HT1080 (cell line): ENCODE results near the gene TP53AIP1. TPM values are rescaled to one million over a fixed set of nuclear protein-coding genes. Genes with fewer than 3 reads are reported as not detected.

ENCODE experiments used
- DNase-seq: peaks from one replicate; pipeline ENCODE4 v3.0.0-alpha.2; 2015; ENCODE audit warnings: low read depth
- total RNA-seq: library from RNA; depleted of rRNA; stranded (reverse); fragments of >200 nt; shearing (Covaris generic); gene quantifications from 2 replicates; pipeline ENCODE4 v1.2.3, GENCODE V29; 2014

Gene TP53AIP1
- total RNA-seq, 1 experiment from 2014 or later: not detected

DNA sequence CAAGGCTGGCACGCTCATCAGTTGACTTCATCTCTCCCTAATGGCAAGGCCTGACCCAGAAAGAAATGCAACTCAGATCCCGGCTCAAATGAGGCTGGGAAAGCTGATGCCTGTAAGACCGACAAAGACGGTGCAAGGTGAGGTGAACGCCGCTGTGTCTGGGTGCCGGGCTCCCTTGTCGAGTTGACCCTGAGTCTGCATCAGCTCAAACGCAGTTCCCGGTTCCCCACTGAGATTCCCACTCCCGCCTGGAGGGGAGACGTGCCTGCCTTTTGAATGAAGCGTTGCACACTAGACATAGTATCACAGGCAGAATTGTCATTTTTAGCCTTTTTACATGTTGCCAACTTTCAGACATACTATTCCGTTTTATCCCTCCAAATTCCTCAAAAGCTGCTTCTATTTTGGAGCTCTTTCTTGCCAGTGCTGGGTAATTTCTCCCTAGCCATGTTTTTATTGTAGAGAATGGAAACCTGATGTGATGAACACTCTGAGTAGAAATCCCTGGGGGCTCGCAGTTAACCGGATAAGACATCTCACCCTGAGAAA, 831 bp upstream of the TP53AIP1 start:
- no peak for DNase-seq

- DNase-seq: no peak
Measured at GRCh38 chr11:128942272-128942612, 429 bp downstream of the TP53AIP1 start.

GRCh38 chr11:128941573-128942271, 949 bp downstream of the TP53AIP1 start:
- no peak for DNase-seq

GRCh38 chr11:128941110-128941509, 1.6 kb downstream of the TP53AIP1 start:
- DNase-seq: no peak

- no peak for DNase-seq
Measured at GRCh38 chr11:128940603-128941002, 2.1 kb downstream of the TP53AIP1 start.

DNA sequence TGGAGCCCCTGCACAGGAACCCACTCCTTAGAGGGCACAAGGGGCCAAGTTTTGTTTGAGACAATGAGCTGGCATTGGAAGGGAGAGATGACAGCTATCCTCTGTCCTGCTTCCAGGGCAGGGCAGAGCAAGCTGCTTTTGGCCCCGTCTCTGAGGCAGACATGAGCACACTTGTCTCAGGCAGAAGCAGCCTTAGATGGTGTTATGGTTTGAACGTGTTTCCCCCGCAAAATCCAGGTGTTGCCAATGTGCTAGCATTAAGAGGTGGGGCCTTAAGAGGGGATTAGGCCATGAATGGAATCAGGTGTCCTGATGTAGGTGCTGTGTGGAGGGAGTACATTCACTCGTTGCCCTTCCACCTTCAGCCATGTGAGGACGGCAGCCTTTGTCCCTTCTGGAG, 2.5 kb downstream of the TP53AIP1 start:
- DNase-seq: no peak

GRCh38 chr11:128939591-128939990, 3.1 kb downstream of the TP53AIP1 start:
- DNase-seq: no peak

DNA sequence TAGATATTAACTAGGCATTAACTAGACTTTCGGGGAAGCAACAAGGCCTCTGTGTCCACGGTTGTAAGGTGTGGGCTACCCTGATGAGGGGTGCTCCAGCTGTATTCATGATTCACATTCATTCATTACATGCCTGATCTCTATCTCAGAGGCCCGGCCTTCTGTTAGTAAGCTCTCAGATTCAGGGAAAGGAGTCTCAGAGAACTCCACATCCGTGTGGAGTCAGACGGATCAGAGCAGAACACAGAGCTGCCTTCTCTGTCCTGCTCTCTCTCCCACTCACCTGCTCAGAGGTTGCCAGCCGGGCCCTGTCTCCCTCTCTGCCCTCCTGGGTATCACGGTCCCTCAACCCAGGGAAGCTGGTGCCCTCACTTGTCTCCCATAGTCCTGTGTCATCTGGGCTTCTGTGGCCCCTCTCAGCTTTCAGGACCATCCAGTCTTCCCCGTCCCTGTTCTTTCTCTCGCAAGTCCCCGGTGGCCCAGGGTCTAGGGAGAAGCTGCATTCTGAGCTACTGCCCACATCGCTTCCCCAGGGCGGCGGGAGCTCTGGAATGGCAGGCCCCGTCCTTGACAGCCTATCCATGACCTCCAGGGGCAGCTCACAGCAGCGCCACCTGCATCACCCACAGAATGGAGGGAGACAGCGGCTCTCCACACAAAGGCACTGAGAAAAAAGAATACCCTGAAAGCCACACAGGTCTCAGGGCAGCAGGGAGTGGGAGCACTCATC, 4.3 kb downstream of the TP53AIP1 start:
- no peak for DNase-seq

DNA sequence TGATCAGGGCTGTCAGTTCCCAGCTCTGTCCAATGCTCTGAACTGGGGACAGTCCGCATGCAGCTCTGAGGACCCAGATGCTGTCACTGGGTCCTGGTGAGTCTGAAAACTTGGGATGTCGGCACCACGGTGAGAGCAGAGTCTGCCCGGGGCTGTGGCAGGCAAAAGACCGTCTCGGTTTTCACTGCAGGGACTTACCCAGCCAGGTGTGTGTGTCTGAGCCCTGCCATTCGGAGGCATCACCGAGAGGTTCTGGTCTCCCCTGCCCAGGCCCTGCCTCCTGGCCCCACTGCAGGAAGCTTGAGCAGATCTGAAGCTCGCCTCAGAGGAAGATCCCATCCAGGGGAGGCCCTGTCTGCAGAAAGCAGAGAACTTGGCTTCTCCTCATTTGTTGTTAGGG, 5.2 kb downstream of the TP53AIP1 start:
- no peak for DNase-seq

DNA sequence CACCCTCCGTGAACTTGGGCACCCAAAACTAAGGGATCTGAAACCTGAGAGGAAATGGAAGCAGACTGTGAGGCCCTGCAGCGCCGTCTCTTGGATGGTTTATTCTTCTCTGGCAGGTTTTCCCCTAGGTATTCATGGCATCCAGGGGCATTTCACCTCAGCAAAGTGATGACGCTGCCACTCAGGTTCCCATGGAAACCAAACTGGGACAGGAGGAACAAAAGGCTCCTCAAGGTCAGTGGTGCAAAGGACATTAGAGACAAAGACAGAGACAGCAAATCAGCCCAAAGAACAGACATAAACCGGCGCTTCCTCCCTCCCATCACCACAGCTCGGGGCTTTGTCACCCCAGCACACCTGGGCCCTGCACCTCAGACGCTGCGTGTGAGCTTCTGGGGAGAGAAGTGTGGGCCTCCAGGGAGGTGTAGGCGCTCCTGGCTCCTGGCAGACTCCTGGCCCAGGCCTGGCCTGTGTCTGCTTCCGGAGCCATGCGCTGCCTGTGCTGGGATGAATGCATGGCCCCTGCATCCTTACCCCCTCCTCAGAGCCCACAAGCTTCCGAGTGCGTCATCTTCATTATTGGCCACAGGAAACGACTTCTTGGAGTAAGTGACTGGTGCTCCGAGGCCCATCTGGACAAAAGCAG, 5.9 kb downstream of the TP53AIP1 start:
- no peak for DNase-seq

GRCh38 chr11:128934926-128935325, 7.7 kb downstream of the TP53AIP1 start:
- DNase-seq: no peak

DNA sequence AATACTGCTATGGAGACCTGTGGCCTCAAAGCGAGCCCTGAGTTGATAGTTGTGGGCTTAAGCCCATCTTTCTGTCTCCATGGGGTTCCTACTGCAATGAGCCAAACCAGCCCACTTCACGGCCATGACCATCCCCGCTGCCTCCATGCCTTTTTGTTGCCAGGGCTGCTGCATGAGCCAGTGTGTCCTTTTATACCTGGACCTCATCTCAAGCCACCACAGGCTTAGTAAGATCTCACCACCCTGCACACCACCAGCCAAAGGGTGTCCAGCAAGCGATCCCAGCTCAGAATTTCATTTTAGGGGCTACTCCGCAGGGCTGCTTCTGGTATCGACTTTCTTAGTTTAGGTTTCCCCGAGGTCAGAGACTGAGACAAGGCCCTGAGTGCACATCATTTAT, 8.3 kb downstream of the TP53AIP1 start:
- no peak for DNase-seq

DNA sequence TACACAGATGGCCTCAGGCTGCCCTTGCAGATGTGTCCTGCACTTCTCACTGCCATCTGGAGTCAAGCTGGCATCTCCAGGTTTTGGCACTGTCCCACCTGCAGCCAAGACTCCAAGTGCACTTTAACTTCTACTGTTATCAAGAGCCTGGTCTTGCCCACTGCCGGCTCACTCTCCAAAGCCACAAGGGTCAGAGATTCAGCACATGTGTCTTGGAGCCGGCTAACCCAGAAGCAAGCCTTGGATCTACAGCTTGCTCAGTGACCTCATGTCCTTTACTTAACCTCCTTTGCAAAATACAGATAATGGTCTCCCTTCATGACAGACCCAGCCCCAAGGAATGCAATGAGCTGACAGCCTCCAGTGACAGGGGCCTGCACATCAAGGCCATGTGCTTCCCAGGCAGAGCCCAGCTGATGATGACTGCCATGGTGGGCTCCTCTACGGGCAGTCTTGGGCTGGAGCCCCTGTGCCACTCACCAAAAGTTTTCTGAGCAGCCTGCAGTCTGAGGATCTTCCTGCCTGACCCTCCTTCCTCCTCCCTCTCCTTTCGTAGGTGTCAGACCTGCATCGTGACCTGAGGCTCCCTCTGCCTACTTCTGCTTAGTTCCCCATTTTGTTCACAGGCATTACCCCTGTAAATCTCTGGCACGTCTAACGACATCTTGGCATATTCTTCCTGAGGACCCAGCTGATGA, 9.0 kb downstream of the TP53AIP1 start:
- DNase-seq: no peak

DNA sequence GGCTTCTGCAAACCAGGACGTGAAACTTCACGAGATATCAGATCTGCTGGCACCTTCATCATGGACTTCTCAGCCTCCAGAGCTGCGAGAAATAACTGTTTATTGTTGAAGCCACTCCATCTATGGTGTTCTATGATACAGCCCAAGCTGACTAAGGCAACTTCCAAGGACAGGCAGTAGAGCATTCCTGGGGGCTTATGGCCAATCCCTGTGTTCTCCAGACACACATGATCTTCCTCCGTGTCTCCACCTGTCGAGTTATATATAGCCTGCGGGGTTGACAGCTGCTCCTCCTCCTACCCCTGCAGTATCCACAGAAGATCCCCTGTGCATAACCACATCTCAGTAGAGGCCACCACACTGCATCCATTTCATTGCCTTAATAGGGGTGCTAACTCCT, 11.0 kb downstream of the TP53AIP1 start:
- DNase-seq: no peak

- DNase-seq: no peak
Measured at GRCh38 chr11:128931066-128931465, 11.6 kb downstream of the TP53AIP1 start.

DNA sequence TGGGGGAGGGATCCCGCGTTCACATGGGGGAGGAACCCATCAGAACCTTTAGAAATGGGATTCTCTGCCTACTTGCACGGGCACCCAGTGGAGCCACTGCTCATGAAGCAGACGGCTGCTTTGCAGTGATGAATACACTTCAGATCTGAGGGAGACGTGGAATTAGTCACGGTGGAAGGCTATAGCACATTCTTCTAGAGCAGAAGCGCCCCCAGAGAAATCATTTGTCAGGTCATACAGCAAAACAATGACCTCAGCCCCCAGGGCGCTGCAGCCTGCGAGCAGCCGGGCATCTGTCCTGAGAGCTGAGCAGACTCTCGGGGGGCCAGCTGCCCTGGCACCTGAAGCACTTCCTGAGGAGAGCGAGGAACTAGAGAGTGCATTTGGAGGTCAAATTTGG, 12.7 kb downstream of the TP53AIP1 start:
- DNase-seq: no peak

DNA sequence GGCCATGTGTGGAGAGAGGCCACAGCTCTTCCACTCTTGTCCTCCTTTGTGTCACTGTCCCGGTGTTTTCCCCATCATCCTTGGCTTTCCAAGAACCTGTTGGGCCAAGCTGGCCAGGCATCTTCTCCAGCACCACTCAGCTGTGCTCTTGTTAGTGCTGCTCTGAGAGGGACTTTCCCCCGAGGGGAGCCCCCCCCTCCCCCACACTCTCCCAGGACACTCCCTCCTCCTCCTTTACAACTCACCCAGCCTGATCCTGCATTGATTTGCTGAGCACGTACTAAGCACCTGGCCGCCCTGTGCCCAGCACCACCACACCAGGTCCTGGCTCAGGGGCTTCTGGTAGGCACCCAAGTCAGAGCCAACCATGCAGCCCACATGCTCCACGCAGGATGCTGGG, 13.2 kb downstream of the TP53AIP1 start:
- no peak for DNase-seq

GRCh38 chr11:128928400-128928799, 14.3 kb downstream of the TP53AIP1 start:
- DNase-seq: no peak

DNA sequence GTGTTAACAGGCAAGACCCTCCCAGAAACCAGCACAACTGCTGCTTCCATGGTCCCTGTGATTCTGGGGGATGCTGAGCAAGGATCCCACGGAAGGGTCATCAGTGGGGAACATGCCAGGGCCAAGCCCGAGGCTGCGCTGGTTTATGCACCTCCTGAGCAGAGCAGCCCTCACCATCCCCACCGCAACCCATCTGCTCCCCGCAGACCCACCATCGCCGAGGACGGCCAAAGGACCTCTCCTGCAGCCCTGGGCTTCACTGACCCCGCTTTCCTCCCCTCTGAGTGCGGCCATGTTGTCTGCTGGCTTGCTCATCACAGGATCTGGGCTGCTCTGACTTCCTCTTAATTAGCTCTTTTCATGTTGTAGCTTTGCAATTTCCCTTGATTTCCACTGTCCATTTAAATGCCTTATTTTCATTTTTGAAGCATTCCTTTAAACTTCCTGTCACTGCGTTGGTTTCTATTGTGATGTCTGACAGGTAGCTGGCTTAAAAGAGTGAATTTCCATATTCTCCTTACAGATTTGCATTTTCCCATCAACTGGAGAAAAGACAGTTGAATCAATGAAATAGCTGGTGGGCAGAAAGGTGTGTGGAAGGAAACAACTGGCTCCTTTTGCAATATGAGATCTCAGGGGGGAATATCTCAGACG, 14.9 kb downstream of the TP53AIP1 start:
- DNase-seq: no peak

DNA sequence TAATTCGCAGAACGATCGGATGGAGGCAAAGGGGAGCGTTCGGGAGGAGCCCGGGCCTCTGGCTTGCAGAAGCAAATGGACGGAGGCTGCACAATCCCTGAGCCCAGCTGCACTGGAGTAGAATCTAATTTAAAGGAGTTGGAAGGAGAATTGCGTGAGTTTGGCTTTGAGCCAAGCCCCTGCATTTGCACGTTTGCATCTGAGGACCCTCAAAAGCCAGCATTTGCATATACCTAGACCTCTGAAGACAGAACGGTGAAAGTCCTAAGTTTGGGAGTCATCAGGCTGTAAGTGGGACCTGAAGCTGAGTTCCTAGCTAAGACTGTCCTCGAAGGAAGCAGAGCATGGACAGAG, 15.6 kb downstream of the TP53AIP1 start:
- DNase-seq: no peak

DNA sequence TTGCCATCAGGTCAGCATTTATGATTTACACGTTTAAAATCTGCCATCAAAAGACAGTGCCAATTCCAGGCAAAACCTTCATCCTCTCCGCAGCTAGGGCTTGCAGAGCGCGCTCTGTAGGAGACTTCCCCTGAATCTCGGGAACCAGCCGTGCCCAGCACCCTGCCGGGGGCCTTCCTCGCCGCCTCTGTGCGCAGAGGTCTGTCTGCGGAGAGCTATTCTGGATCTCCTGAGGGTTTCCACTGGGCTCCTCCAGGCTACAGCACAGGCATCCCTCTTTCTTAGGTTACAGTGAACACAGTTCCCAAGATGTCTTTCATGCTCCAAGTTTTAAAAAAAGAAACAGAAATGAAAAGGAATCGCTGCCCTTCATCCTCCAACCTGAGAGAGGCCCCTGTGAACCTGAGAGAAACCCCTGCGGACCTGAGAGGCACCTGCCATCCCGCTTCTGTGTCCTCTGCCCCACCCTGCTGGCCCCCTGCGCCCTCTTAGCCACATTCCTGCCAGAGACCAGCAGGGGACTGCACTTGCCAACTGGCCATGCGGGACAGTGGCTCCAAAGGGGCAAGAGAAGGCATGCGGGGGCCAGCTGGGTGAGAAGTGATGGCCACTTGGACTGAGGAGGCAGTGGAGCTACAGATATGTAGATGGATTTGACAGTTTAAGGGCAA, 16.1 kb downstream of the TP53AIP1 start:
- no peak for DNase-seq
